LNCaP clone FGC (cell line): ENCODE measurements around the gene C14orf132.

Experiments used
- DNase-seq: peaks from one replicate; pipeline ENCODE4 v3.0.0-alpha.2; 2011; ENCODE audit warnings: low read depth
- H3K4me3 ChIP-seq: 2 replicates; pipeline ENCODE4 v1.5.1; 2011; ENCODE audit warnings: mild to moderate bottlenecking, low read depth, low read length, control low read depth
- CTCF ChIP-seq: IDR thresholded peaks from 2 replicates; pipeline ENCODE4 v1.5.1; 2012; ENCODE audit warnings: mild to moderate bottlenecking; ENCODE audit not compliant: control insufficient read depth, insufficient read depth; ENCODE audit errors: extremely low read depth

Gene C14orf132

GRCh38 chr14:96055065-96055752 is 16.0 kb downstream of the C14orf132 start:
- H3K4me3 ChIP-seq = no peak overlapping the region
- DNase-seq = no peak
- no peak for TF ChIP-seq CTCF

- DNase-seq = no peak
- TF ChIP-seq CTCF = no peak
- H3K4me3 ChIP-seq = no peak overlapping the region
Measured at GRCh38 chr14:96055753-96056508, 16.8 kb downstream of the C14orf132 start.

- no peak overlapping the region for H3K4me3 ChIP-seq
Measured at GRCh38 chr14:96056509-96057422, 17.6 kb downstream of the C14orf132 start.

GRCh38 chr14:96057738-96058137 is 18.6 kb downstream of the C14orf132 start:
- no peak for DNase-seq
- no peak overlapping the region for H3K4me3 ChIP-seq
- no peak for TF ChIP-seq CTCF

More at GRCh38 chr14:96056509-96057422, 17.6 kb downstream of the C14orf132 start:
- no peak for DNase-seq
- TF ChIP-seq CTCF = peak; percentile 63

GRCh38 chr14:96058576-96059200 is 19.5 kb downstream of the C14orf132 start:
- no peak for DNase-seq
- no peak overlapping the region for H3K4me3 ChIP-seq
- no peak for TF ChIP-seq CTCF

GRCh38 chr14:96059519-96060135 is 20.5 kb downstream of the C14orf132 start:
- TF ChIP-seq CTCF = no peak
- no peak overlapping the region for H3K4me3 ChIP-seq
- no peak for DNase-seq
